NB4 (cell line): ENCODE results near the gene SERPINA3.
"Not testable (repeated sequence)": the region's sequence is repeated elsewhere in the genome, so short reads cannot be mapped to it uniquely, and the experiment has no call there.

Experiments used
- DNase-seq: peaks from one replicate; pipeline ENCODE4 v3.0.0; 2010; ENCODE audit warnings: low read depth
- H3K4me3 ChIP-seq: one replicate; pipeline ENCODE4 v1.5.1; 2011; ENCODE audit warnings: mild to moderate bottlenecking, low read depth, low read length, moderate library complexity
- MYC ChIP-seq: IDR thresholded peaks from 2 replicates; pipeline ENCODE4 v1.6.1; 2011; ENCODE audit warnings: low read depth, low read length
- POLR2A ChIP-seq: IDR thresholded peaks from 2 replicates; pipeline ENCODE4 v1.6.1; 2011; ENCODE audit warnings: mild to moderate bottlenecking; ENCODE audit not compliant: insufficient read length; ENCODE audit errors: extremely low read depth
- TF ChIP-seq, protein P1 (sequence below): IDR thresholded peaks from 2 replicates; pipeline ENCODE4 v1.6.1; 2011; ENCODE audit warnings: low read depth, low read length
- TF ChIP-seq, protein P2 (sequence below): IDR thresholded peaks from one replicate; pipeline ENCODE4 v1.5.1; 2012; ENCODE audit warnings: low read depth, low read length

The SERPINA3 gene

DNA sequence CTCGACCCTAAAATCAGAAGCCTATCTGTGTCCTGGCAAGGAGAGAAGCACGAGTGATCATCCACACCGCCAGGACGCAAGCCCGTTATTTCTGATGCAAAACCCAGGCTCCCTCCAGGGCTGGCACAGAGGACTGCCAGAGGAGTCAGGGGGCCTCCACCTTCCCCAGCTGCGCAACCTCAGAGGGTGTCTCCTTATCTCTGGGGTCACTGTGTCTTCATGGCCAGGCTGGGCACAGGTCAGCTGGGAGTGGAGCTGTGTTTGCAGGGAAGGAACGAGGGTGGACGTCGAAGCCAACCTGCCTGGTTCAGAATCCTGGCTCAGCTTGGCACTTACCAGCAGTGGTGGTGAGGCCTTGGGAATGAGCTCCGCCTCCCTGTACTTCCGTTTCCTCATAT is 12.0 kb upstream of the SERPINA3 start:
- TF ChIP-seq MYC: no peak
- TF ChIP-seq, protein P1, sequence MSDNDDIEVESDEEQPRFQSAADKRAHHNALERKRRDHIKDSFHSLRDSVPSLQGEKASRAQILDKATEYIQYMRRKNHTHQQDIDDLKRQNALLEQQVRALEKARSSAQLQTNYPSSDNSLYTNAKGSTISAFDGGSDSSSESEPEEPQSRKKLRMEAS: no peak
- TF ChIP-seq, protein P2, sequence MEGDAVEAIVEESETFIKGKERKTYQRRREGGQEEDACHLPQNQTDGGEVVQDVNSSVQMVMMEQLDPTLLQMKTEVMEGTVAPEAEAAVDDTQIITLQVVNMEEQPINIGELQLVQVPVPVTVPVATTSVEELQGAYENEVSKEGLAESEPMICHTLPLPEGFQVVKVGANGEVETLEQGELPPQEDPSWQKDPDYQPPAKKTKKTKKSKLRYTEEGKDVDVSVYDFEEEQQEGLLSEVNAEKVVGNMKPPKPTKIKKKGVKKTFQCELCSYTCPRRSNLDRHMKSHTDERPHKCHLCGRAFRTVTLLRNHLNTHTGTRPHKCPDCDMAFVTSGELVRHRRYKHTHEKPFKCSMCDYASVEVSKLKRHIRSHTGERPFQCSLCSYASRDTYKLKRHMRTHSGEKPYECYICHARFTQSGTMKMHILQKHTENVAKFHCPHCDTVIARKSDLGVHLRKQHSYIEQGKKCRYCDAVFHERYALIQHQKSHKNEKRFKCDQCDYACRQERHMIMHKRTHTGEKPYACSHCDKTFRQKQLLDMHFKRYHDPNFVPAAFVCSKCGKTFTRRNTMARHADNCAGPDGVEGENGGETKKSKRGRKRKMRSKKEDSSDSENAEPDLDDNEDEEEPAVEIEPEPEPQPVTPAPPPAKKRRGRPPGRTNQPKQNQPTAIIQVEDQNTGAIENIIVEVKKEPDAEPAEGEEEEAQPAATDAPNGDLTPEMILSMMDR: no peak
- no peak overlapping the region for H3K4me3 ChIP-seq
- DNase-seq: no peak

DNA sequence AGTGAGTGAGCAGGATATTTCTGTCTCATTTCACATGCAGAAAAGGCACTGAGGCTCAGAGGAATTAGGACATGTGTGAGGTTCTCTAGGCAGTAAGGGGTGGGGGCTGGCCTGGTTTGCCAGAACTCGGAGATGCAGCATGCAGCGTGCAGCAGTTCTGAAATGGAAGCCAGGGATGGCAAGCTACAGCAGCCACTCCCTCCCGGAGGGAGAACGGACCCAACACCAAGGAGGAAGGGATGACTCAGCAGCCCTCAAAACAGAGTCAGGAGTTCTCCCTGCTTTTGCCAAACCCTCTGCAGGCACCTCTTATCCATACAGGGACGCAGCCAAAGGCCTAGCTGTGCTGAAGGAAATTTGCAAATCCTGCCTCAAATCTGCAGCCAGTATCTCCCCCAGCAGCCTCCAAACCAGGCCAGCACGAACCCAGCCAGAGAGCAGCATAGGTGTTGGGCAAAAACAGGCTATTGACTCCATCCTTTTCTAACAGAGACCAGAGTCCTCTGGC is 10.3 kb upstream of the SERPINA3 start:
- TF ChIP-seq POLR2A (no peak), MYC (no peak)
- TF ChIP-seq, protein P1: no peak
- TF ChIP-seq, protein P2: no peak
- peak; percentile 14 for DNase-seq
- H3K4me3 ChIP-seq: no peak overlapping the region

DNA sequence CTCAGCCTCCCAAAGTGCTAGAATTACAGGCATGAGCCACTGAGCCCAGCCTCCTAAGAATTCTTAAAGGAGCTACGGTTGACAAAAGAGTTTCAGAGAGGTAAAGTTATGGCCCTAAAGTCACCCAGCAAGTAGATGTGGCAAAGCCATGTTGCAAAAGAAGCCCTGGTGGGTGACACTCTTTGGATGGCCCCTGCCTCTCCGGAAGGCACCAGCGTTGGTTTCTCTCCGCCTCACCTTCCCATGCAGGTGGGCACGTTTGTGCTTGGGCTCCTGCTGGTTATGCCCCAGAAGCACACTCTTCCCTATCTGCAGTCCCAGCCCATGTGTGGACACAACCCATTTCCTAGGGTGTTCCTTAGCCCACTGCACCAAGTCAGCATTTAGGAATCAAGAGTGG is 9.5 kb upstream of the SERPINA3 start:
- H3K4me3 ChIP-seq: no peak overlapping the region
- no peak for DNase-seq
- TF ChIP-seq MYC: no peak
- no peak for TF ChIP-seq POLR2A
- TF ChIP-seq, protein P1: no peak
- TF ChIP-seq, protein P2: no peak

DNA sequence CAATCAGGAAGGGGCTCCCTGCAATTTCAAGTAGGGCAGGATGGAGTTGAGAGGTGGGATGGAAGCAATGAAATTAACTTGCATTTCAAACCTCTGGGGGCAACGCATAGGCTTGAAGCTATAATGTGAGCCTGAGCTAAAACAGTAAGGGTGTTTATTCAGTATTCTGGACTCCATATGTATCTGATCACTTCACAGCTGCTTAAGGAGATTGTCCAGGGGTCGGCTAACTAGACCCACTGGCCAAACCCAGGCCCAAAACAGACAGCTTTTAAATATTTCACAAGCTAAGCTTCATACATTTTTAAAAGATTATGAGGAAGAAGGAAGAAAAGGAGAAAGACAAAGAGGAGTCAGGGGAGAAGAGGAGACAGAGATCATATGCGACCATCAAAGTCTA is 6.8 kb upstream of the SERPINA3 start:
- no peak for DNase-seq
- TF ChIP-seq, protein P2: no peak
- TF ChIP-seq POLR2A (no peak), MYC (no peak)
- TF ChIP-seq, protein P1: no peak
- H3K4me3 ChIP-seq: no peak overlapping the region

DNA sequence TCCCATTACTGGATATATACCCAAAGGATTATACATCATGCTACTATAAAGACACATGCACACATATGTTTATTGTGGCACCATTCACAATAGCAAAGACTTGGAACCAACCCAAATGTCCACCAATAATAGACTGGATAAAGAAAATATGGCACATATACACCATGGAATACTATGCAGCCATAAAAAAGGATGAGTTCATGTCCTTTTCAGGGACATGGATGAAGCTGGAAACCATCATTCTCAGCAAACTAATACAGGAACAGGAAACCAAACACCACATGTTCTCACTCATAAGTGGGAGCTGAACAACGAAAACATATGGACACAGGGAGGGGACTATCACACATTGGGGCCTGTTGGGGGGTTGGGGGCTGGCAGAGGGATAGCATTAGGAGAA is 3.2 kb upstream of the SERPINA3 start:
- not testable (repeated sequence) for DNase-seq

DNA sequence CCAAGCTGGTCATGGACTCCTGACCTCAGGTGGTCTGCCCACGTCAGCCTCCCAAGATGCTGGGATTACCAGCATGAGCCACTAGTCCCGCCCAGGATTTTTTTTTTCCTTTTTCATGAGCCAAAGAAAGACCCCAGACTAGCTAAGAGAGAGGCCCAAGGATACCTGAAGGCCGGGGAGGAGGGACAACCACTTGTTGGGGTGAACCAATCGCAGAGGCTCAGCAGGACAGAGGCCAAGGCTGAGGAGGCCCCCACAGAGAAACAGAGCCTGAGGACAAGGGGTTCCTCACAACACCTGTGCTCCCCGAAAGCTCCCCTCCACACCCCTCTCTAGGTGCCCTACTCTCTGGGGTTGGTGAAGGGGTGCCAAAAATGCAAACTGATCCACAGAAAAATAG is 1.0 kb upstream of the SERPINA3 start:
- H3K4me3 ChIP-seq: no peak overlapping the region
- no peak for DNase-seq
- TF ChIP-seq, protein P1: no peak
- TF ChIP-seq POLR2A (no peak), MYC (no peak)
- TF ChIP-seq, protein P2: no peak

More for the DNA sequence above, 3.2 kb upstream of the SERPINA3 start:
- H3K4me3 ChIP-seq: not testable (repeated sequence)
